Suprapubic skin (tissue), 4 donors: Measurements from ENCODE around the gene LGI4. TPM values are rescaled to one million over a fixed set of nuclear protein-coding genes. Genes with fewer than 3 reads are reported as not detected.

Experiments
- DNase-seq, 2 donors: peaks; one replicate each; pipeline ENCODE4 v3.0.0-alpha.2; 2019; ENCODE audit warnings: low spot score in 2 of 2
- H3K27ac ChIP-seq: fragments of 200-600 bp; sonication (generic); one replicate; pipeline ENCODE4 v1.5.1; 2019
- H3K27me3 ChIP-seq: fragments of 200-600 bp; sonication (generic); one replicate; pipeline ENCODE4 v1.5.1; 2019
- H3K36me3 ChIP-seq: fragments of 200-600 bp; sonication (generic); one replicate; pipeline ENCODE4 v1.5.1; 2019
- H3K4me1 ChIP-seq: fragments of 200-600 bp; sonication (generic); one replicate; pipeline ENCODE4 v1.5.1; 2019
- H3K4me3 ChIP-seq: fragments of 200-600 bp; sonication (generic); one replicate; pipeline ENCODE4 v1.5.1; 2019; ENCODE audit warnings: mild to moderate bottlenecking
- H3K9me3 ChIP-seq: fragments of 200-600 bp; sonication (generic); one replicate; pipeline ENCODE4 v1.5.1; 2019
- CTCF ChIP-seq, 2 donors: fragments of 200-600 bp in 1 of 2; fragments of 450-650 bp in 1 of 2; sonication (generic) in 1 of 2; IDR thresholded peaks; one replicate each; pipeline ENCODE4 v1.5.1; 2016 to 2019; ENCODE audit warnings: antibody characterized with exemption in 2 of 2, mild to moderate bottlenecking in 1 of 2, moderate library complexity in 1 of 2
- EP300 ChIP-seq: sonication (generic); formaldehyde crosslinking; IDR thresholded peaks from one replicate; pipeline ENCODE4 v1.6.1; 2017; ENCODE audit warnings: antibody characterized with exemption
- POLR2A ChIP-seq, 2 donors: fragments of 450-650 bp; IDR thresholded peaks; one replicate each; pipeline ENCODE4 v1.6.1; 2017; ENCODE audit warnings: antibody characterized with exemption in 2 of 2, mild to moderate bottlenecking in 2 of 2, moderate library complexity in 2 of 2
- POLR2AphosphoS5 ChIP-seq, 3 donors: sonication (generic); formaldehyde crosslinking; IDR thresholded peaks; one replicate each; pipeline ENCODE4 v1.6.1; 2017; ENCODE audit warnings: antibody characterized with exemption in 3 of 3
- WGBS: methylation state at CpG from one replicate; pipeline ENCODE4 v1.1.5; 2018; 5-methylcytosine and 5-hydroxymethylcytosine counted together
- total RNA-seq, 4 donors: library from RNA; depleted of rRNA; stranded (reverse); fragments of >200 nt; gene quantifications; one replicate each; pipeline ENCODE4 v1.1.0, GENCODE V29; 2016

Gene LGI4
- total RNA-seq, 4 donors from 2014 or later = 4.3 to 11.8 (median 7.8) TPM

GRCh38 chr19:35083691-35084508 is 51.0 kb downstream of the LGI4 start:
- TF ChIP-seq CTCF (IDR thresholded peaks at IDR 0.05) (no peak), POLR2A (IDR thresholded peaks at IDR 0.05) (no peak), POLR2AphosphoS5 (IDR thresholded peaks at IDR 0.05) (no peak), EP300 (no peak)
- DNase-seq = no peak
- Histone ChIP-seq H3K4me1 (no peaks in the 10 kb centered on the region), H3K9me3 (no peaks in the 10 kb centered on the region), H3K4me3 (no peak overlapping the region), H3K27me3 (no peaks in the 10 kb centered on the region), H3K27ac (no peak overlapping the region), H3K36me3 (no peaks in the 10 kb centered on the region)
- 81% methylated on average over 11 of the region's 15 CpGs for WGBS

- H3K9me3 ChIP-seq = no peaks in the 10 kb centered on the region
- 74% methylated on average over 6 of the region's 6 CpGs for WGBS
- no peaks in the 10 kb centered on the region for H3K27me3 ChIP-seq
- H3K27ac ChIP-seq = no peak overlapping the region
- no peaks in the 10 kb centered on the region for H3K36me3 ChIP-seq
- DNase-seq = no peak
- H3K4me3 ChIP-seq = no peak overlapping the region
- no peaks in the 10 kb centered on the region for H3K4me1 ChIP-seq
- TF ChIP-seq CTCF (IDR thresholded peaks at IDR 0.05) = no peak
- no peak for TF ChIP-seq POLR2A (IDR thresholded peaks at IDR 0.05)
- no peak for TF ChIP-seq POLR2AphosphoS5 (IDR thresholded peaks at IDR 0.05)
- no peak for TF ChIP-seq EP300
These were observed 53.7 kb downstream of the LGI4 start for GRCh38 chr19:35081201-35081600.

- DNase-seq = no peak
- WGBS = 81% methylated on average over 4 of the region's 16 CpGs
- no peaks in the 10 kb centered on the region for H3K9me3 ChIP-seq
These were observed 54.2 kb downstream of the LGI4 start for GRCh38 chr19:35080613-35081170.

GRCh38 chr19:35079826-35080225 is 55.0 kb downstream of the LGI4 start:
- no peak for DNase-seq
- no peaks in the 10 kb centered on the region for H3K36me3 ChIP-seq
- no peaks in the 10 kb centered on the region for H3K9me3 ChIP-seq
- no peak for TF ChIP-seq CTCF (IDR thresholded peaks at IDR 0.05)
- no peak overlapping the region for H3K27ac ChIP-seq
- 89% methylated on average over 10 of the region's 14 CpGs for WGBS
- no peaks in the 10 kb centered on the region for H3K4me1 ChIP-seq
- no peak overlapping the region for H3K4me3 ChIP-seq
- H3K27me3 ChIP-seq = no peaks in the 10 kb centered on the region

More at GRCh38 chr19:35080613-35081170, 54.2 kb downstream of the LGI4 start:
- Histone ChIP-seq H3K27ac (no peak overlapping the region), H3K27me3 (no peaks in the 10 kb centered on the region), H3K36me3 (no peaks in the 10 kb centered on the region), H3K4me1 (no peaks in the 10 kb centered on the region), H3K4me3 (no peak overlapping the region)
- TF ChIP-seq EP300 (no peak), POLR2A (IDR thresholded peaks at IDR 0.05) (no peak), POLR2AphosphoS5 (IDR thresholded peaks at IDR 0.05) (no peak), CTCF (IDR thresholded peaks at IDR 0.05) (no peak)

GRCh38 chr19:35077411-35078223 is 57.2 kb downstream of the LGI4 start:
- no peaks in the 10 kb centered on the region for H3K27me3 ChIP-seq
- no peak overlapping the region for H3K27ac ChIP-seq
- no peaks in the 10 kb centered on the region for H3K4me1 ChIP-seq
- WGBS = 77% methylated on average over 17 of the region's 17 CpGs
- H3K9me3 ChIP-seq = no peaks in the 10 kb centered on the region
- TF ChIP-seq POLR2AphosphoS5 (IDR thresholded peaks at IDR 0.05) (no peak), EP300 (no peak), POLR2A (IDR thresholded peaks at IDR 0.05) (no peak), CTCF (IDR thresholded peaks at IDR 0.05) (no peak)
- H3K4me3 ChIP-seq = no peak overlapping the region
- DNase-seq = no peak
- H3K36me3 ChIP-seq = no peaks in the 10 kb centered on the region
